SK-N-SH (cell line): ENCODE measurements around the gene PRPF40A. TPM values are rescaled to one million over a fixed set of nuclear protein-coding genes. Genes with fewer than 3 reads are reported as not detected.

Experiments used
- CTCF ChIA-PET: fragments of 300-600, 350-600 bp; formaldehyde crosslinking; extraction: SDS; loops from one replicate; lab custom pipeline; 2021; lab: Yijun Ruan, JAX
- POLR2A ChIA-PET: fragments of 350-600 bp; sonication (Branson Sonifier 250); formaldehyde crosslinking; extraction: SDS; loops from one replicate; lab custom pipeline; 2020; ENCODE audit warnings: antibody characterized with exemption, inconsistent platforms; lab: Yijun Ruan, JAX
- DNase-seq: peaks from one replicate; pipeline ENCODE4 v3.0.0; 2012
- H2AFZ ChIP-seq: fragments of 200-600 bp; sonication (generic); 2 replicates; pipeline ENCODE4 v1.8.1; 2016; ENCODE audit warnings: antibody characterized with exemption, mild to moderate bottlenecking, low read depth
- H3F3A ChIP-seq: fragments of 200-600 bp; sonication (generic); replicated peaks from 2 replicates; pipeline ENCODE3; 2016; ENCODE audit warnings: antibody characterized with exemption, mild to moderate bottlenecking; ENCODE audit not compliant: insufficient read depth
- H3K27ac ChIP-seq, 2 experiments: fragments of 200-500 bp in 1 of 2; fragments of 200-600 bp in 1 of 2; sonication (Bioruptor generic) in 1 of 2; sonication (generic), shearing (Covaris generic) in 1 of 2; 2 replicates each; pipeline versions ENCODE4 v1.5.1 to v1.6.1; 2014 to 2016; ENCODE audit warnings: low read depth in 2 of 2, inconsistent platforms in 1 of 2, low read length in 1 of 2, mild to moderate bottlenecking in 1 of 2, mixed read lengths in 1 of 2
- H3K27me3 ChIP-seq: fragments of 200-600 bp; sonication (generic), shearing (Covaris generic); 2 replicates; pipeline ENCODE4 v1.6.1; 2016; ENCODE audit warnings: mixed run types; ENCODE audit not compliant: insufficient read depth
- H3K36me3 ChIP-seq, 2 experiments: fragments of 200-500 bp in 1 of 2; fragments of 200-600 bp in 1 of 2; sonication (Bioruptor generic) in 1 of 2; sonication (generic) in 1 of 2; replicated peaks in 1 of 2; 2 replicates each; pipeline versions ENCODE3 to v1.5.1; 2014 to 2016; ENCODE audit warnings: low read length in 1 of 2, mild to moderate bottlenecking in 1 of 2; ENCODE audit not compliant: insufficient read depth in 2 of 2, control insufficient read depth in 1 of 2
- H3K4me1 ChIP-seq, 2 experiments: fragments of 200-500 bp in 1 of 2; fragments of 200-600 bp in 1 of 2; sonication (Bioruptor generic) in 1 of 2; sonication (generic), shearing (Covaris generic) in 1 of 2; 2 replicates each; pipeline versions ENCODE4 v1.5.1 to v1.6.1; 2014 to 2016; ENCODE audit warnings: low read depth in 1 of 2, low read length in 1 of 2, mixed run types in 1 of 2; ENCODE audit not compliant: insufficient read depth in 2 of 2, control insufficient read depth in 1 of 2
- H3K4me2 ChIP-seq: fragments of 200-600 bp; sonication (generic), shearing (Covaris generic); 2 replicates; pipeline ENCODE4 v1.6.1; 2017; ENCODE audit warnings: mixed run types
- H3K4me3 ChIP-seq, 2 experiments: fragments of 200-500 bp in 1 of 2; fragments of 200-600 bp in 1 of 2; sonication (Bioruptor generic) in 1 of 2; sonication (generic), shearing (Covaris generic) in 1 of 2; 2 replicates each; pipeline versions ENCODE4 v1.5.1 to v1.8.1; 2014 to 2016; ENCODE audit warnings: low read depth in 2 of 2, inconsistent platforms in 1 of 2, low read length in 1 of 2, mild to moderate bottlenecking in 1 of 2, mixed read lengths in 1 of 2, moderate library complexity in 1 of 2
- H3K79me2 ChIP-seq: fragments of 200-600 bp; sonication (generic); 2 replicates; pipeline ENCODE4 v1.8.1; 2017; ENCODE audit warnings: mild to moderate bottlenecking; ENCODE audit not compliant: insufficient read depth
- H3K9ac ChIP-seq: fragments of 200-600 bp; sonication (generic); 2 replicates; pipeline ENCODE4 v1.6.1; 2017; ENCODE audit warnings: mixed run types
- H3K9me2 ChIP-seq: fragments of 200-600 bp; sonication (generic); 2 replicates; pipeline ENCODE4 v1.6.1; 2017; ENCODE audit warnings: mixed run types
- H3K9me3 ChIP-seq: fragments of 200-600 bp; sonication (generic); 2 replicates; pipeline ENCODE4 v1.6.1; 2017; ENCODE audit warnings: mixed run types, mild to moderate bottlenecking, moderate library complexity
- H4K20me1 ChIP-seq: fragments of 200-600 bp; sonication (generic); 2 replicates; pipeline ENCODE4 v1.6.1; 2017; ENCODE audit warnings: mild to moderate bottlenecking, mixed run types; ENCODE audit not compliant: insufficient read depth
- EP300 ChIP-seq, 2 experiments: IDR thresholded peaks; 2 replicates each; pipeline versions ENCODE4 v1.4.0 to v1.6.1; 2012; ENCODE audit warnings: borderline replicate concordance in 1 of 2, low read depth in 1 of 2, low read length in 1 of 2
- FOXM1 ChIP-seq: IDR thresholded peaks from 2 replicates; pipeline ENCODE4 v1.4.0; 2012; ENCODE audit warnings: low read depth, mild to moderate bottlenecking
- IRF3 ChIP-seq: fragments of 150-350 bp; IDR thresholded peaks from 2 replicates; pipeline ENCODE4 v1.6.1; 2016; ENCODE audit warnings: mild to moderate bottlenecking, low read depth, low read length
- JUND ChIP-seq: IDR thresholded peaks from 2 replicates; pipeline ENCODE4 v1.4.0; 2012
- MXI1 ChIP-seq: IDR thresholded peaks from 2 replicates; pipeline ENCODE4 v1.6.1; 2012; ENCODE audit warnings: mild to moderate bottlenecking, low read depth, low read length, improper control_type of control experiment
- NFIC ChIP-seq: IDR thresholded peaks from 2 replicates; pipeline ENCODE4 v1.4.0; 2012; ENCODE audit warnings: borderline replicate concordance
- NRF1 ChIP-seq: IDR thresholded peaks from 2 replicates; pipeline ENCODE4 v1.6.1; 2012; ENCODE audit warnings: low read depth, mild to moderate bottlenecking, low read length
- PBX3 ChIP-seq: IDR thresholded peaks from 2 replicates; pipeline ENCODE4; 2012
- REST ChIP-seq: IDR thresholded peaks from 2 replicates; pipeline ENCODE4 v1.6.1; 2012; ENCODE audit warnings: mild to moderate bottlenecking, low read depth, low read length, moderate library complexity
- RFX5 ChIP-seq: IDR thresholded peaks from 2 replicates; pipeline ENCODE4 v1.6.1; 2012; ENCODE audit warnings: mild to moderate bottlenecking, improper control_type of control experiment, low read length
- RXRA ChIP-seq: IDR thresholded peaks from 2 replicates; pipeline ENCODE4 v1.4.0; 2012; ENCODE audit warnings: low read depth, mild to moderate bottlenecking, borderline replicate concordance
- SMC3 ChIP-seq: IDR thresholded peaks from 2 replicates; pipeline ENCODE4 v1.6.1; 2012; ENCODE audit warnings: low read depth, low read length, improper control_type of control experiment
- USF1 ChIP-seq: IDR thresholded peaks from 2 replicates; pipeline ENCODE4 v1.4.0; 2012; ENCODE audit warnings: low read depth, borderline replicate concordance
- USF2 ChIP-seq: fragments of 150-350 bp; IDR thresholded peaks from 2 replicates; pipeline ENCODE4 v1.6.1; 2017; ENCODE audit warnings: antibody characterized with exemption, low read length, low read depth, borderline replicate concordance
- WGBS: methylation state at CpG from one replicate; pipeline ENCODE4 v1.1.6; 2017; ENCODE audit warnings: low lambda C conversion rate; 5-methylcytosine and 5-hydroxymethylcytosine counted together
- polyA plus RNA-seq, 3 experiments: library from polyadenylated mRNA; depleted of rRNA; stranded (reverse); fragments of >200 nt; gene quantifications; 2 replicates each; pipeline ENCODE4 v1.2.3, GENCODE V29; 2012
- TF ChIP-seq, protein P1 (sequence below): fragments of 200-600 bp; sonication (generic); IDR thresholded peaks from 2 replicates; pipeline ENCODE4 v1.6.1; 2017; ENCODE audit warnings: antibody characterized with exemption, mild to moderate bottlenecking, moderate library complexity
- TF ChIP-seq, protein P2 (sequence below): IDR thresholded peaks from 2 replicates; pipeline ENCODE4 v1.4.0; 2012; ENCODE audit warnings: low read depth

PRPF40A gene
- polyA plus RNA-seq, 1 of the 3 experiments (the other 2 are of a cell fraction), result 55.8 TPM

DNA sequence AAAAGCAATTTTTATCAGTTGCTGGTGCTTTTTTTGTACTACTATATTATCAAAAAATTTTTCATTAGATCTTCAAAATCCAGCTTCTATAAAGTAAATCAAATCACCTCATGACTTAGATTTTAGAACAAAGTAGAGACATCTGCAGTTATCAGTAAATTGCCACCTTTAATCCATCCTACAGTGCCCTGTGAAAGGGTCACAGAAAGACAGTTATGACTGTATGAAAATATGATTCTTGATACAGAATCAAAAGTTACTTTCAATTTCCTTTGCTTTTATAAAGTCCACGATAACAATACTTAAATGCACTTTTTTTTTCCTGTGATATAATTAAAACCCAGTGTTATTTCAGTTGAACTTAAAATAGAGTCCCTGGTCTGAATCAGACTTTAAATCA lies 61.4 kb downstream of the PRPF40A start:
- no peak overlapping the region for H2AFZ ChIP-seq
- no peaks in the 10 kb centered on the region for H3K9me3 ChIP-seq
- 95% methylated on average over 1 of the region's 1 CpG for WGBS
- H3K9ac ChIP-seq, result no peak overlapping the region
- H3K27ac ChIP-seq, result no peak overlapping the region; a peak in 1 of 4 replicates
- peaks cover 9% of the 10 kb centered on the region for H3F3A ChIP-seq
- H3K4me3 ChIP-seq, result no peak overlapping the region
- no peaks in the 10 kb centered on the region; a peak in 1 of 4 replicates for H3K4me1 ChIP-seq
- peaks cover 82 to 90% of the 10 kb centered on the region in 2 experiments for H3K36me3 ChIP-seq
- ChIA-PET CTCF (no interaction called here), POLR2A (no interaction called here)
- no peaks in the 10 kb centered on the region for H3K79me2 ChIP-seq
- no peak for DNase-seq
- no peaks in the 10 kb centered on the region for H3K9me2 ChIP-seq
- TF ChIP-seq IRF3 (no peak), EP300 (IDR thresholded peaks at IDR 0.05; ENCODE audit: borderline replicate concordance in 1 of 2, low read depth in 1 of 2, low read length in 1 of 2) (no peak), MXI1 (no peak), JUND (no peak), RXRA (no peak), REST (no peak), FOXM1 (no peak), SMC3 (no peak), USF1 (no peak), RFX5 (no peak), NFIC (no peak), NRF1 (no peak), USF2 (no peak), PBX3 (no peak)
- TF ChIP-seq, protein P1, sequence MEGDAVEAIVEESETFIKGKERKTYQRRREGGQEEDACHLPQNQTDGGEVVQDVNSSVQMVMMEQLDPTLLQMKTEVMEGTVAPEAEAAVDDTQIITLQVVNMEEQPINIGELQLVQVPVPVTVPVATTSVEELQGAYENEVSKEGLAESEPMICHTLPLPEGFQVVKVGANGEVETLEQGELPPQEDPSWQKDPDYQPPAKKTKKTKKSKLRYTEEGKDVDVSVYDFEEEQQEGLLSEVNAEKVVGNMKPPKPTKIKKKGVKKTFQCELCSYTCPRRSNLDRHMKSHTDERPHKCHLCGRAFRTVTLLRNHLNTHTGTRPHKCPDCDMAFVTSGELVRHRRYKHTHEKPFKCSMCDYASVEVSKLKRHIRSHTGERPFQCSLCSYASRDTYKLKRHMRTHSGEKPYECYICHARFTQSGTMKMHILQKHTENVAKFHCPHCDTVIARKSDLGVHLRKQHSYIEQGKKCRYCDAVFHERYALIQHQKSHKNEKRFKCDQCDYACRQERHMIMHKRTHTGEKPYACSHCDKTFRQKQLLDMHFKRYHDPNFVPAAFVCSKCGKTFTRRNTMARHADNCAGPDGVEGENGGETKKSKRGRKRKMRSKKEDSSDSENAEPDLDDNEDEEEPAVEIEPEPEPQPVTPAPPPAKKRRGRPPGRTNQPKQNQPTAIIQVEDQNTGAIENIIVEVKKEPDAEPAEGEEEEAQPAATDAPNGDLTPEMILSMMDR, result no peak
- TF ChIP-seq, protein P2, sequence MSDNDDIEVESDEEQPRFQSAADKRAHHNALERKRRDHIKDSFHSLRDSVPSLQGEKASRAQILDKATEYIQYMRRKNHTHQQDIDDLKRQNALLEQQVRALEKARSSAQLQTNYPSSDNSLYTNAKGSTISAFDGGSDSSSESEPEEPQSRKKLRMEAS, result no peak
- TF ChIP-seq, all 33 proteins: peak for 0
- Histone ChIP-seq H3K27me3 (no peaks in the 10 kb centered on the region), H4K20me1 (no peaks in the 10 kb centered on the region), H3K4me2 (no peak overlapping the region)
